ENCODE data around the gene MAST2. TPM values are rescaled to one million over a fixed set of nuclear protein-coding genes. Genes with fewer than 3 reads are reported as not detected.
"Not testable (repeated sequence)": the region's sequence is repeated elsewhere in the genome, so short reads cannot be mapped to it uniquely, and the experiment has no call there.

Gene MAST2
- total RNA-seq, 6 donors from 2014 or later, result 16.0 to 77.8 (median 26.4) TPM

DNA sequence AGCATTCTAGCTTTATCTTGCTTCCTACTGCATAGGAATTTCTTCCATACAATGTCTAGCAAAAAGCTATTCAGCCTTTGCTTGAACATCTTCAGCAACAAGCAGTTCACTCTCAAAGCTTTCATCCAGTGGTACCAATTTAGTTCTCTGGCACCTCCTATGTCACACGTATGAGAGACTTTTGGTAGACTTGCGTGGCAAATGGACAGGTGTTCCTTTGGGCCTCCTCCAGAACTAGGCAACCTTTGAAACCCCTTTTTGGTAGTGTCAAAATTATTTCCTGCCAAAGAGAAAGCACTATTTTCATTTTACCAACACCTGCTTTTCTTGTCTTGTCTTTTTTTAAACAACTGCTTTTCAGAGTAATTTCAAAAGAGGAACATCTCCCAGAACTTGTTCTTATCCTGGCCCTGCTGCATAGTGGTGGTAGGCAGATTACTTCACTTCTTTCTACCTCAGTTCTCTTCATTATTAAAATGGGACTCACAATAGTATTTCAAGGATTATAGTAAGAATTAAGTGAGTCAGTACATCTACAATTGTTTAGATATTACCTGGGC is 122.4 kb downstream of the MAST2 start:
- H3K27ac ChIP-seq, result no peak overlapping the region
- H3K4me1 ChIP-seq, result peaks cover 0 to 7% (median 6%) of the 10 kb centered on the region in 4 donors
- H3K27me3 ChIP-seq, result no peaks in the 10 kb centered on the region
- DNase-seq (no peak), ATAC-seq (ENCODE audit: low FRiP score in 2 of 2) (no peak)
- WGBS, 2 donors, result 82 to 87% methylated on average over 2 of the region's 2 CpGs
- no peaks in the 10 kb centered on the region for H3K9me3 ChIP-seq
- H3K36me3 ChIP-seq, result no peaks in the 10 kb centered on the region
- H3K4me3 ChIP-seq, result no peak overlapping the region
- TF ChIP-seq POLR2A (IDR thresholded peaks at IDR 0.05), result no peak
- no peak for TF ChIP-seq EP300 (IDR thresholded peaks at IDR 0.05)
- no peak for TF ChIP-seq CTCF (IDR thresholded peaks at IDR 0.05)
- TF ChIP-seq POLR2AphosphoS5 (IDR thresholded peaks at IDR 0.05), result no peak

DNA sequence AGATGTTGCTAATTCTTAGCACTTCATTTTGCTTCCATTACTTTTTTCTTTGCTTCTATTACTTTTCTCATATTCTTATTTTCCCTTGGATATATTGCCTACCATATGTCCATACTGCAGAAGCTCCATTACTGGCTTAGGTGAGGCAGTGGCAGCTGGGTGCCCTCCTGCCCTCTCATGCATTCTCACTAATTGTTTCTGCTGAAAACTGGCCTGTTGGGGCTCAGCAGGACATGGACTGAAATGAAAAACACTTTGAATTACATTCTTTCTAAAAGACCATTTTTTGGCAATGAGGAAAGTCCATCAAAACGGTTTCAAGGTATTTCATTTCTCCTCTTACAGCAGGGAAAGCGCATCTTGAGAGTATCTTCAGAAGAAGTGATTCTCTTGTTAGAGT is 122.9 kb downstream of the MAST2 start:
- Histone ChIP-seq H3K36me3 (no peaks in the 10 kb centered on the region), H3K4me3 (no peak overlapping the region), H3K27ac (no peak overlapping the region), H3K4me1 (peaks cover 0 to 7% (median 6%) of the 10 kb centered on the region in 4 donors), H3K9me3 (no peaks in the 10 kb centered on the region), H3K27me3 (no peaks in the 10 kb centered on the region)
- ATAC-seq (ENCODE audit: low FRiP score in 2 of 2) (no peak), DNase-seq (no peak)
- 81 to 85% methylated on average over 2 of the region's 2 CpGs for whole genome bisulfite sequencing, 2 donors
- TF ChIP-seq POLR2AphosphoS5 (IDR thresholded peaks at IDR 0.05), result no peak
- TF ChIP-seq POLR2A (IDR thresholded peaks at IDR 0.05), result no peak

GRCh38 chr1:45927231-45927915 is 124.0 kb downstream of the MAST2 start:
- not testable (repeated sequence) for H3K36me3 ChIP-seq; H3K9me3 ChIP-seq; H3K27me3 ChIP-seq; ATAC-seq (ENCODE audit: low FRiP score in 2 of 2); H3K4me1 ChIP-seq; H3K4me3 ChIP-seq; H3K27ac ChIP-seq; DNase-seq
- 81 to 86% methylated on average over 14 of the region's 14 CpGs for WGBS, 2 donors

- 80 to 92% methylated on average over 3 of the region's 3 CpGs for WGBS, 2 donors
- H3K4me1 ChIP-seq, result peaks cover 0 to 7% (median 6%) of the 10 kb centered on the region in 4 donors
- H3K27ac ChIP-seq, result peak overlapping the region in 1 of 4 donors; percentile 29
- DNase-seq (no peak), ATAC-seq (ENCODE audit: low FRiP score in 2 of 2) (no peak)
- TF ChIP-seq CTCF (IDR thresholded peaks at IDR 0.05) (no peak), EP300 (IDR thresholded peaks at IDR 0.05) (no peak), POLR2A (IDR thresholded peaks at IDR 0.05) (no peak), POLR2AphosphoS5 (IDR thresholded peaks at IDR 0.05) (no peak)
- H3K27me3 ChIP-seq, result no peaks in the 10 kb centered on the region
- H3K4me3 ChIP-seq, result no peak overlapping the region
- no peaks in the 10 kb centered on the region for H3K9me3 ChIP-seq
- no peaks in the 10 kb centered on the region for H3K36me3 ChIP-seq
Measured at GRCh38 chr1:45928486-45929205, 125.2 kb downstream of the MAST2 start.

DNA sequence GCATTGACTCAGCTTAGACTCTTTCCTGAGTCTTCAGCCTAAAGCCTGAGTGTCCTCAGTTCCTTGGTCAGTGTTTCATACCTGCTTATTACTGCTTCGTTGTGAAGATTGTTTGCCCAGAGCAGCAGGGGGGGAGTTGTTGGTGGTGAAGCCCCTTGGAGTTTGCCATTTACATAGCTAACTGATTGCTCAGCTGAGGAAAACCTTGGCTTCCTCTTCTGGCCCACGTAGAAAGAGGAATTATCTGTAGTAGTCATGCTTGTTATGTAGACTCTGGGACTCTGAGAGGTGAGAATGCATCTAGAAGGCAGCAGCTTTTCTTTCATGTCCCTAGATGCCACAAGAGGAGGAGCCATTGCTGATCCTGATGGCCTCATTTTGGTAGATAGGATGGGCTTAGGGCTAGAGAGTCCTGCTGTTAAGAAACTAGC is 125.9 kb downstream of the MAST2 start:
- WGBS, 2 donors, result 24% methylated on average over 2 of the region's 2 CpGs
- H3K9me3 ChIP-seq, result no peaks in the 10 kb centered on the region

More for the DNA sequence above, 125.9 kb downstream of the MAST2 start:
- Histone ChIP-seq H3K4me1 (peaks cover 0 to 7% (median 6%) of the 10 kb centered on the region in 4 donors), H3K27me3 (no peaks in the 10 kb centered on the region), H3K4me3 (no peak overlapping the region), H3K27ac (peak overlapping the region in 1 of 4 donors; percentile 29), H3K36me3 (no peaks in the 10 kb centered on the region)
- no peak for TF ChIP-seq CTCF (IDR thresholded peaks at IDR 0.05)
- no peak for TF ChIP-seq POLR2A (IDR thresholded peaks at IDR 0.05)
- no peak for TF ChIP-seq EP300 (IDR thresholded peaks at IDR 0.05)
- TF ChIP-seq POLR2AphosphoS5 (IDR thresholded peaks at IDR 0.05), result no peak
- no peak for DNase-seq
- ATAC-seq (ENCODE audit: low FRiP score in 2 of 2), result peak in 1 of 2 donors; percentile 23

Data from upper lobe of left lung (tissue), 6 donors.